Measurements from ENCODE around the gene TAPT1. TPM values are rescaled to one million over a fixed set of nuclear protein-coding genes. Genes with fewer than 3 reads are reported as not detected.
A peak's percentile ranks its signal among the peaks of the same experiment; 100 is the strongest.

TAPT1 gene
- total RNA-seq, 2 donors from 2014 or later, result 19.7 to 21.1 TPM

- Histone ChIP-seq H3K4me3 (no peak overlapping the region), H3K27me3 (no peaks in the 10 kb centered on the region), H3K27ac (no peak overlapping the region), H3K4me1 (peaks cover 0 to 14% of the 10 kb centered on the region in 2 donors), H3K36me3 (peaks cover 47% of the 10 kb centered on the region), H3K9me3 (no peaks in the 10 kb centered on the region)
- TF ChIP-seq CTCF (IDR thresholded peaks at IDR 0.05), result no peak
- DNase-seq (ENCODE audit: low spot score), result no peak
These were observed 63.4 kb downstream of the TAPT1 start for GRCh38 chr4:16162891-16163290.

- H3K4me1 ChIP-seq, result peaks cover 0 to 22% of the 10 kb centered on the region in 2 donors
These were observed 64.3 kb downstream of the TAPT1 start for GRCh38 chr4:16161851-16162408.

GRCh38 chr4:16160457-16160856 lies 65.8 kb downstream of the TAPT1 start:
- TF ChIP-seq CTCF (IDR thresholded peaks at IDR 0.05), result no peak

More at GRCh38 chr4:16161851-16162408, 64.3 kb downstream of the TAPT1 start:
- Histone ChIP-seq H3K27me3 (no peaks in the 10 kb centered on the region), H3K9me3 (no peaks in the 10 kb centered on the region), H3K36me3 (peaks cover 43% of the 10 kb centered on the region), H3K4me3 (no peak overlapping the region), H3K27ac (no peak overlapping the region)
- TF ChIP-seq CTCF (IDR thresholded peaks at IDR 0.05), result peak in 1 of 2 donors; percentile 15
- no peak for DNase-seq (ENCODE audit: low spot score)

GRCh38 chr4:16159286-16159685 lies 67.0 kb downstream of the TAPT1 start:
- no peak for TF ChIP-seq CTCF (IDR thresholded peaks at IDR 0.05)
- no peak overlapping the region for H3K27ac ChIP-seq
- H3K4me3 ChIP-seq, result no peak overlapping the region
- H3K27me3 ChIP-seq, result no peaks in the 10 kb centered on the region
- DNase-seq (ENCODE audit: low spot score), result no peak
- peaks cover 21% of the 10 kb centered on the region for H3K36me3 ChIP-seq
- peaks cover 0 to 22% of the 10 kb centered on the region in 2 donors for H3K4me1 ChIP-seq
- H3K9me3 ChIP-seq, result no peaks in the 10 kb centered on the region

More at GRCh38 chr4:16160457-16160856, 65.8 kb downstream of the TAPT1 start:
- Histone ChIP-seq H3K36me3 (peaks cover 31% of the 10 kb centered on the region), H3K27ac (peak overlapping the region in 1 of 2 donors; percentile 41), H3K4me3 (no peak overlapping the region), H3K27me3 (no peaks in the 10 kb centered on the region), H3K4me1 (peaks cover 0 to 22% of the 10 kb centered on the region in 2 donors), H3K9me3 (no peaks in the 10 kb centered on the region)
- no peak for DNase-seq (ENCODE audit: low spot score)

GRCh38 chr4:16158504-16158852 lies 67.8 kb downstream of the TAPT1 start:
- H3K9me3 ChIP-seq, result no peaks in the 10 kb centered on the region
- no peak overlapping the region for H3K27ac ChIP-seq
- H3K27me3 ChIP-seq, result no peaks in the 10 kb centered on the region
- no peak for TF ChIP-seq CTCF (IDR thresholded peaks at IDR 0.05)
- H3K4me1 ChIP-seq, result peaks cover 0 to 22% of the 10 kb centered on the region in 2 donors
- peaks cover 13% of the 10 kb centered on the region for H3K36me3 ChIP-seq
- DNase-seq (ENCODE audit: low spot score), result no peak
- H3K4me3 ChIP-seq, result no peak overlapping the region
